ENCODE data around the gene UBE2G1.

GRCh38 chr17:4344926-4345325 is 21.5 kb downstream of the UBE2G1 start:
- TF ChIP-seq CTCF (IDR thresholded peaks at IDR 0.05; ENCODE audit: borderline replicate concordance, extremely low read depth, low read length, poor library complexity, severe bottlenecking) (no peak), EZH2 (IDR thresholded peaks at IDR 0.05; ENCODE audit: borderline replicate concordance, low read depth, low read length, severe bottlenecking) (no peak)

Data from DND-41 (cell line).